T-helper 1 cell (primary cell): ENCODE results near the gene SCARF2.
A peak's percentile ranks its signal among the peaks of the same experiment; 100 is the strongest.
"Not testable (repeated sequence)": the region's sequence is repeated elsewhere in the genome, so short reads cannot be mapped to it uniquely, and the experiment has no call there.

Experiments used
- DNase-seq, 5 donors: peaks; one replicate each; pipeline ENCODE4 v3.0.0-alpha.2; 2012 to 2020
- total RNA-seq, 4 donors: gene quantifications; one replicate each; lab custom pipeline; 2026; lab: John Stamatoyannopoulos, UW

Gene SCARF2, protein sequence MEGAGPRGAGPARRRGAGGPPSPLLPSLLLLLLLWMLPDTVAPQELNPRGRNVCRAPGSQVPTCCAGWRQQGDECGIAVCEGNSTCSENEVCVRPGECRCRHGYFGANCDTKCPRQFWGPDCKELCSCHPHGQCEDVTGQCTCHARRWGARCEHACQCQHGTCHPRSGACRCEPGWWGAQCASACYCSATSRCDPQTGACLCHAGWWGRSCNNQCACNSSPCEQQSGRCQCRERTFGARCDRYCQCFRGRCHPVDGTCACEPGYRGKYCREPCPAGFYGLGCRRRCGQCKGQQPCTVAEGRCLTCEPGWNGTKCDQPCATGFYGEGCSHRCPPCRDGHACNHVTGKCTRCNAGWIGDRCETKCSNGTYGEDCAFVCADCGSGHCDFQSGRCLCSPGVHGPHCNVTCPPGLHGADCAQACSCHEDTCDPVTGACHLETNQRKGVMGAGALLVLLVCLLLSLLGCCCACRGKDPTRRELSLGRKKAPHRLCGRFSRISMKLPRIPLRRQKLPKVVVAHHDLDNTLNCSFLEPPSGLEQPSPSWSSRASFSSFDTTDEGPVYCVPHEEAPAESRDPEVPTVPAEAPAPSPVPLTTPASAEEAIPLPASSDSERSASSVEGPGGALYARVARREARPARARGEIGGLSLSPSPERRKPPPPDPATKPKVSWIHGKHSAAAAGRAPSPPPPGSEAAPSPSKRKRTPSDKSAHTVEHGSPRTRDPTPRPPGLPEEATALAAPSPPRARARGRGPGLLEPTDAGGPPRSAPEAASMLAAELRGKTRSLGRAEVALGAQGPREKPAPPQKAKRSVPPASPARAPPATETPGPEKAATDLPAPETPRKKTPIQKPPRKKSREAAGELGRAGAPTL
- total RNA-seq = 2.1 to 3.7 (median 2.8) reads per million in 4 donors

DNA sequence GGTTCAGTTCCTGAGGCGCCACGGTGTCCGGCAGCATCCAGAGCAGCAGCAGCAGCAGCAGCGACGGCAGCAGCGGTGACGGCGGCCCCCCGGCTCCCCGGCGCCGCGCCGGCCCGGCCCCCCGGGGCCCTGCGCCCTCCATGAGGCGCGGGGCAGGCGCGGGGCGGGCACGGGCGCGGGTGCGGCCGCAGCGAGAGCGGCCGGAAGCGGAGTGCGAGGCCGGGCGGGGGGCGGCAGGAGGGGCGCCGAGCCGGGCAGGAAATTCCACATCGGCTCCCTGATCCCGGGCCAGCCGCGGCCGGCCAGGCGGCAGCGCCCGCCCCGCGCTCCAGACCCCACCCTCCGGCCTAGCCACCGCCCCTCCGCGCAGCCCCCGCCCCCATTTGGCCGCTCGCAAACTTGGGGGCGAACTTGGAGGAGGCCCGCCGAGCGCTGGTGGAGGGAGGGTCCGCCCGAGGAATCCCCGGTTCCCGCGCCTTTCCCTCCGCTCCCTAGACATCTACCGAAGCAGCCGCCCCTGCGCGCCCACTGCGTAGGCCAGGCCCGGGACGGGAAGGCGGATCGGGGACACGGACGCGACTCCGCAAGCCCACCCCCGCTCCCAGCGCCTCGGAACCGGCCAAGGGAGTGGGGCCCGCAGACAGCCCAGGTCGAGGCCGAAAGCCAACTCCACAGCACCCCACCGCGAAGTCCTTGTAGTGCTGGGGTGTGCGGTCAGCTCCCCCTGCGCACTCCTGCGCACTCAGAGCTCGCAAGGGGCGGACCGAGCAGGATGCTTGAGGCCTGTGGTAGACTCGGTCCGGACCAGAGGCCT is at the start of gene SCARF2:
Gene SCARF2, minus strand, starts transcription at position 213 of the 814 bp plus-strand sequence. Its CDS starts 71 bp downstream, at position 142.
- no peak for DNase-seq

DNA sequence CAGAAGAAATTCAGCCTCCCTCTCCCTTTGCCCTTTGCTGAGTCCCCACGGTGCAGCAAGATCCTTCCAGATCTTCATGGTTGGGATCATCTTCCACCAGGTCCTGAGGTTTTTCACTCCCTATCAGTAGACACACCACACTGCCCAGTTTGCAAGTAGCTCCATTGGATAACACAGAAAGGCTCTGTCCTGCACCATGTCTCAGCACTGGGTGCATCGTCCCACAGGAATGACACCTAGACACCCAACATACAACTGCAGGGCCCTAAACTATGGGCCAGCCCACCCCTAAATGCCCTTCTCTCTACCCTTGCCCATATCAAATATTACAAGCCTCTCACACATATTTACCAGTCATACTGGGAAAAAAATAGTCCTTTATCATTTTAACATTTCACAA is 48.6 kb upstream of the SCARF2 start:
- DNase-seq = no peak

DNA sequence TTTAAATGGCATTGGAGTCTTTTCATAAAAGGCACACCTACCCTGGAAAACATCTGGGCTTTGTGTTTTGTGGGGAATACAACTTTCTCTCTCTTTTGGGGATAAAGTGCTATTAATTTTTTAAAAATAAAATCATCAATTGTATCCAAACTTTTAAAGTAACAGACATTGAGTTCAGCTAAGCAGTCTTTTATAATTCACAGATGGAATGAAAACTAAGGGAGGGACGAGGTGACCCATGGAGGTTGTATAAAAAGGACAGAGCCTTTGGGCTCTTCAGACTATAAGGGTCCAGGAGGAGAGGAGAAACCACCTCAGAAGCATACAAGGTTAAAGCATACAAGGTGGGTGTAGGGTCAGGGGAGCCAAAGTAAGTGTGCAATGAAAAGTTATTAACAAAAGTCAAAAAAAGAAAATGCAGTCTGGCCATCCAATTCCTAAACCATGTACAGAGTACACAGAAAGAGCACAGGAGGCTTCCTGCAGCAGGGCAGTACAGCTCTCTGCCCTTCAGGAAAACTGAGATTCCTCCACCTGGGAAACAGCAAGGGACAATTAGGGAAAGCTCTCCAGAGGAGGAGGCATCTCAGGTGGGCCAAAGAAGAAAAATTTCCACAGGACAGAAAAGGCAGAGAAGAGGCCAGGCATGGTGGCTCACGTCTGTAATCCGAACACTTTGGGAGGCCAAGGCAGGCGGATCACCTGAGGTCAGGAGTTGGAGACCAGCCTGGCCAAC is 47.5 kb upstream of the SCARF2 start:
- DNase-seq = no peak

DNA sequence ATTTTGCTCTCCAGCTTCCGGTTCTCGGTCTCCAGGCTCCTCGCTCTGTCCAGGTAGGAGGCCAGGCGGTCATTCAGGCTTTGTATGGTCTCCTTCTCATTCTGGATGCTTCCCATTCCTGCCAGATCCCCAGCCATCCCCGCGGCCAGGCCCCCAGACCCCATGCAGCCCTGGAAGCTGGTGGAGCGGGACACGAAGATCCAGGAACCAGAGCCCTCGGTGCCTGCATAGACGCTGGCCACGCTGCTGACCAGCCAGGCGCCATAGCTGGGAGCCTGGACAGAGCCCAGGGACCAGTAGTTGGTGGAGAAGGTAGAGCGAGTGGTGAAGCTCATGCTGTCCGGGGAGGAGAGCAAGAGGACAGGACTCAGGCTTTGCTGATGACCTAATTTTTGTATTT is 46.1 kb upstream of the SCARF2 start:
- DNase-seq = no peak

DNA sequence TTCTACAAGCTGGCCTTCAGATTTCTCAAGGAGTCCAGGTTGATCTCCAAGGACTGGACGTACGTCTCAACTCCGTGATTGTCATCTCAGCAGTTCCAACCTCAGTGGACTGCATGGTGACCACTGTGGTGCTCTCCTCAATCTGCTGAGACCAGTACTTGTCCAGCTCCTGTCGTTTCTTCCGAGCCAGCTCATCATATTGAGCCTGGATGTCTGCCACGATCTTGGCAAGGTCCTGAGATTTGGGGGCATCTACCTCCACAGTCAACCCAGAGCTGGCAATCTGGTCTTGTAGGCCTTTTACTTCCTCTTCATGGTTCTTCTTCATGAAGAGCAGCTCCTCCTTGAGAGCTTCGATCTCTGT is 45.5 kb upstream of the SCARF2 start:
- DNase-seq = not testable (repeated sequence)

DNA sequence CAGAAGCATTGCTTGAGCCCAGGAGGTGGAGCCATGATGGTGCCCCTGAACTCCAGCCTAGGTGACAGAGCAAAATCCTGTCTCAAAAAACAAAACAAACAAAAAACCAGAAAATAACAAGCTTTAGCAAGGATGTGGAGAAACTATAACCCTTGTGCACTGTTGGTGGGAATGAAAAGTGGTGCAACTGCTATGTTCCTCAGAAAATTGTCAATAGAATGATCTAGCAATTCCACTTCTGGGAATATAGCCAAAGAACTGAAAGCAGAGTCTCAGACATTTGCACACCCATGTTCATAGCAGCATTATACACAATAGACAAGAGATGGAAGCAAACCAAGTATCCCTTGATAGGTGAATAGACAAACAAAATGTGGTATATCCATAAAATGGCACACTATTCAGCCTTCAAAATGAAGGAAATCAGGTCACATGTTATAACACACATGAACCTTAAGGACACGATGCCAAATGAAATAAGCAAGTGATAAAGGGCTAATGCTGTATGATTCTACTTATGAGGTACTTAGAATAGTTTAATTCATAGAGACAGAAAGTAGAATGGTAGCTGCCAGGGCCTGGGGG is 42.1 kb upstream of the SCARF2 start:
- DNase-seq = no peak

DNA sequence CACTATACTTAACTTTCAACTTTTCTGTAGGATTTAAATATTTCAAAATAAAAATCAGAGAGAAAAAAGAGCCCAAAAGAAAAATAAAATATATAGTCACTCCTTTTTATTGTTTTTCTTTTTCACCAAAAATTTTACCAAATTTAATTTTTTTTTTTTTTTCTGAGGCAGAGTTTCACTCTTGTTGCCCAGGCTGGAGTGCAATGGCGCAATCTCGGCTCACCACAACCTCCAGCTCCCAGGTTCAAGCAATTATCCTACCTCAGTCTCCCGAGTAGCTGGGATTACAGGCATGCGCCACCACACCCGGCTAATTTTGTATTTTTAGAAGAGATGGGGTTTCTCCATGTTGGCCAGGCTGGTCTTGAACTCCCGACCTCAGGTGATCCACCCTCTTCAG is 40.4 kb upstream of the SCARF2 start:
- not testable (repeated sequence) for DNase-seq

DNA sequence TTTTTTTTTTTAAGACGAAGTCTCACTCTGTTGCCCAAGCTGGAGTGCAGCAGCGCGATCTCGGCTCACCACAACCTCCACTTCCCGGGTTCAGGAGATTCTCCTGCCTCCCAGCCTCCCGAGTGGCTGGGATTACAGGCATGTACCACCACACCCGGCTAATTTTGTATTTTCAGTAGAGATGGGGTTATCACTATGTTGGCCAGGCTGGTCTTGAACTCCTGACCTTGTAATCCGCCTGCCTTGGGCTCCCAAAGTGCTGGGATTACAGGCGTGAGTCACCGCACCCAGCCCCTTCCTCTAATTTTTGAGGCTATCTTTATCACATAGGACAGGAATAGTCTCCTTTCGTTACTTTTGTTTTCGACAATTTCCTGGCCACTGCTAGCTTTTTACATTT is 37.9 kb upstream of the SCARF2 start:
- not testable (repeated sequence) for DNase-seq

DNA sequence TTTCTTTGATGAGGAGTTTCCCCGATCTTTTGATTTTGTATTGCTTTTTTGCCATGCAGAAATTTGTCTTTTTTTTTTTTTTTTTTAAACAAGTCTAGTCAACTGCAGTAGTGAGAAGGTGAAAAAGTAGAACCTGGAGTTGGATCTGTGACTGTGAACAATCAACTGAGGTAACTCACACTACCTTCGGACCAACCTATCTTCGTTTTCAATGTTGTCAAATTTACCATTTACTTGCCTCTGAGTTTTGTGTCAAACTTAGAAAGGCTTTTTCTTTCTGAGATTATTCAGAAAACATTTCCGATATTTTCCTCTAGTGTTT is 37.5 kb upstream of the SCARF2 start:
- DNase-seq = no peak

DNA sequence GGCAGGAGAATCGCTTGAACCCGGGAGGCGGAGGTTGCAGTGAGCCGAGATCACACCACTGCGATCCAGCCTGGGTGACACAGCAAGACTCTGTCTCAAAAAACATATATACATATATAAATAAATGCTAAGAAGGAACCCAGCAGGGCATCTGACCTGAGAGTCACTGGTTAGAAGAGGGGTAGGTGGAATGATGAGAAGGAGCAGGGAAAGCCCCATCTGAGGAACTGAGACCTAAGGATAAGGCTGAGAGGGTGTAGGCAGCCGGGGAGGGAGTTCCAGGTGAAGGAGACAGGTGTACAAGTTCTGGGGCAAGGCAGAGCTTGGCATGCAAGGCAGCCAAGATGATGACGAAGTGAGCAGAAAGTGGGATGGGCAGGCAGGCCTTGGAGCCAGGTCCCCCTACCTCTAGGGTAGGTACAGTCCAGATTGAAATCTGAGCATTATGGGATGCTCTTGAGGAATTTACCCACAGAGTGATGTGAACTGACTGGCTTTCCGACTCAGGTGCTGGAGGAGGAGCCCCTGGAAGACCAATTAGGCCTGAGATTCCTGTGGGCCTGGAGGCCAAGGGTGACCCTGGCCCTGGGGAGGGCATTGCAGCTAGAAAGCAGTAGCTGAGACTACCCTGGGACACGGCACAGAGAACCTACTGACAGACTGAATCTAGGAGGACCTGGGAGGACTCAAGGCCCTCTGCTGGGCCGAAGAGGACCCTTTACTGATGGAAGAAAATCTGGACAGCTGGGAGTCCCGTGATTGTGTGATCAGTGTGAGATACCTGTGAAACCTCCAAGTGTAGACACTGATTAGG is 35.2 kb upstream of the SCARF2 start:
- DNase-seq = no peak

DNA sequence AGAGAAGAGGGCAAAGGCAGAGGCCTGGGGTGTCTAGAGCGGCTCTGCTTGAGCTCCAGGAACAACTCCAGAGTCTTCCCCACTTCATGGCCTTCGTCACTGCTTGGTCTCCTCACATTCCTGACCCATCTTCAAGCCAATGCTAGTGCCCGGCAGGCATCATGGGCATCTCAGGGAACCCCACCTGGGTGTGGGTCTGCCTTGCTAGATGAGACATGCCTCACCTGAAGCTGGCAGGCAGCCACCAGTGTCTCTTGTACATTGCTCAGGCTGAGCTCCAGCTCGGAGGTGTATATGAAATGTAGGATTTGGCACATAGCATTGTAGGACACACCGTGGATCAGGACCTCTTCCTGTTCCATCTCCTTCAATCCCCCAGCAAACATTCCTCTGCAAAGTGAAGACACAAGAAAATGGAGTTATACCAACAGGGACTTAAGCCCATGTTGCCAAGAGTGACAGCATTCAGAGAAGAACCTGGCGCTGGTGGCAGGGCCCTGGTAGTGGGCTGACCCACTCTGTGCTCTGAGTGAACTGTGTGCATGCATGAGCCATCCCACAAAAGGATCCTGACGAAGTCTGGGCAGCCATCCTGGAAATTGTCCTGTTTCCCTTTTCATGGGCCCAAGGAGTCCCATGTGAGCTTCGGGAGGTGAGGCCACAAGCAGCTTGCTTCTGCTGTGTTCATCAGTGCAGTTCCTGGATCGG is 33.7 kb upstream of the SCARF2 start:
- no peak for DNase-seq

DNA sequence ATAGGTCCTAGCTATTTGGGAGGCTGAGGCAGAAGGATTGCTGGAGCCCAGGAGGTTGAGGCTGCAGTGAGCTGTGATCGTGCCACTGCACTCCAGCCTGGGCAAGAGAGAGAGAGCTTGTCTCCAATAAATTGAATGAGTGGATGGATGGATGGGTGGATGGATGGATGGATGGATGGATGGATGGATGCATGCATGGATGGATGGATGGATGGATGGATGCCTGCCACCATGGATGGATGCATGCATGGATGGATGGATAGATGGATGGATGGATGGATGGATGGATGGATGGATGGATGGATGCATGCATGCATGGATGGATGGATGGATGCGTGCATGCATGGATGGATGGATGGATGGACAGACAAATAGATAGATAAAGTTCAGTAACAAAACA is 32.9 kb upstream of the SCARF2 start:
- DNase-seq = not testable (repeated sequence)

DNA sequence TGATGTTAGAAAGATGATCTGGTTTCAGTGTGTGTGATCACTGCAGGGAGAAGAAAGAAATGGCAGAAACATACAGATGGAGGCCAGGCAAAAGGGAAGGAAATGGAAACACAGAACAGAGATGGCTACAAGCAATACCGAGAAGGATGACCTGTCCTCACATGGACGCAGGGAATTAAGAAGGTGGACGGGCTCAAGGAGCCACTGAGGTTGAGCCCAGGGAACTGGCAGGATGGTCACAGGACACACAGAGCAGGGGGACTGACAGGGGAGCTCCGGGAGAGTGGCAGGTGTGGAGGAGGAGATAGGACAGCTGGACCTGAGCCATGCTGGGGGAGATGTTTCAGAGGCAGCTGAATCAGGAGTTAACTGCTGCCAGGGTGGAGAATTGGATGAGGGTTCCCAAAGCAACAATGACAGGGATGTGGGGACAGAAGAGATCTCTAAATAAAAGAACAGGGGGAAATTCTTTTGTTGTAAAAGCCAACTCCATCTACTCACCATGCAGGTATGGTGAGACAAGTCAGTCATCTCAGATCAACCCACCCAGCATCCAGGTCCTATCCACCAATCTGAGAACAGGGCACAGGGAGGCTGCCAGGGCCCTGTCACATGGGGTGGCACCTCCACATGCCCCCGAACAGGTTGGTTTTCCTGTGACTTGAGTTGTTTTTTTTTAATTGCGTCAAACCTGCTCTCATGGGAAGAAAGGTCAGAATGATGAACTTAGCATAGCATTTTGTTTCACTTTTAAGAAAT is 31.7 kb upstream of the SCARF2 start:
- no peak for DNase-seq

DNA sequence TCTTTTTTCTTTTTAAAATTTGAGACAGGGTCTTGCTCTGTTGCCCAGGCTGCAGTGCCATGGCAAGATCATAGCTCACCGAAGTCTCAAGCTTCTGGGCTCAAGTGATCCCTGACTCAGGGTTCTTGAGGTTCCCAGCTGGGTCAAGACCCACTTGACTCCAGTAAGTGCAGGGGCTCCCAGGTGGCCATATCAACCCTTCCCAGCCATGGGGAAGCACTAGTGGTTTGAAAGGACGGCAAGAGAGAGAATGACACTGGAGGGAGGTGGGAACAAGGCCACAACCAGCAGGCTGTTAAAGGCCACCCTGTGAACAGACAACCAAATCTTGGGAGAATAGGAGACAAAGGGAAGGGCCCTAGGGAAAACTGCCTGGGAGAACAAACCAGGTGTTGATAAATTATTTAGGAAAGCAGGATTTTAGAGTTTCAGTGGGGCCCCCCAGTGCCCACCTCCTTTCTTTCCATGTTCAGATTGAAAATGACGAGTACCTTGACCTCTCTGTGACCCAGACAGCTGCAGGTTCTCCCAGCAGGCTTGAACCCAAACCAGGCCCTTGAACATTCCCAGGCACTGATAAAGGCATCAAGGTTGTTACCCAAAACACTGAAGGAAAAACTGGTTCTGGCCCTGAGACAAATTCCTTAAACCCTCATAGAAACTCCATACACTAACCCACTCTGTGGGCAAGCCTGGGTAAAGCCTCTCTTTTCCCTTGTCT is 29.2 kb upstream of the SCARF2 start:
- no peak for DNase-seq

DNA sequence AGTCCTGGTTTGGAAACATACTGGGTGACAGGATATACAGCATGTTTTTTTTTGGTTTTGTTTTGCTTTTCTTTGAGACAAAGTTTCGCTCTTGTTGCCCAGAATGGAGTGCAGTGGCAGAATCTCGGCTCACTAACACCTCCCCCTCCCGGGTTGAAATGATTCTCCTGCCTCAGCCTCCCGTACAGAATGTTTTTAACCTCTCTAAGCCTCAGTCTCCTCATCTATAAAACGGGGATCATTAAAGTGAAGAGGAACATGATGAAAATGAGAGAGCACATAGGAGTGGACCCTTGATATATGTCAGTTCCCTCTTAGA is 28.1 kb upstream of the SCARF2 start:
- DNase-seq = peak in 1 of 5 donors; percentile 15

DNA sequence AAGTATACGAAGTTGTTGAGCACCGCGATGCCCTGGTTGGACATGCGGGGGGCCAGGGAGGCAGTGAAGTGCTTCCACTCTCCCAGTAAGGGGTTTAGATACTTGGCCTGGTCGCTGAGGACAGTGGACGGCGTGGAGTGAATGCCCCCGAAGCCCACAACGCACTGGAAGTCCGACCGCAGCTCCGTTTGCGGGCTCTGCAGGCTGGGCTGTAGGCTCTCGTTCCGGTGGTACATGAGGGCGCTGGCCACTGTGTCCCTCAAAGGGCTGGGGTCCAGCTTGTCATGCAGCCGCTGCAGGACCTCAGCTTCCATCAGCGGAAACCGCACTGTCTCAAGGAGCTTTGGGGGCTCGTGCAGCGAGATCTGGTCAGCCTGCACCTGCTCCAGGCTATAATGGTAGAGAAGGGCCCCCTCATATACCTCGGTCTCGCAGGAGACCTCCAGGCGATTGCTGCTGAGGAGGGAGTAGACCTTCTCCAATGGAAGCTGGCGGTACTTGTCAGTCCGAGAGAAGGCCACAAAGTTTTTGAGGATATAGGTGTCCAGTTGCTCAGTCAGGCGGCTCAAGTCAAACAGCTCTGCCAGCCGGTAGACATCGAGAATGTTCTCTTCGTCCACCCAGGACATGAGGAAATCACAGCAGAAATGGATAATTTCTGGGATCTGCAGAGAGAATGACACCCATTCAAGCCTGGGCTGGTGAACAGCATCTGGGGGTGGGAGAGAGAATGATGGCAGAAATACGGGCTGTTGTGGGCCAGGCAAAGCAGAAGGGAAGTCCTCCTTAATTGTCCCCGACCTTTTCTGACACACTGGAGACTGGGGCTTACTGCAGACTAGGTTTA is 27.5 kb upstream of the SCARF2 start:
- DNase-seq = no peak

DNA sequence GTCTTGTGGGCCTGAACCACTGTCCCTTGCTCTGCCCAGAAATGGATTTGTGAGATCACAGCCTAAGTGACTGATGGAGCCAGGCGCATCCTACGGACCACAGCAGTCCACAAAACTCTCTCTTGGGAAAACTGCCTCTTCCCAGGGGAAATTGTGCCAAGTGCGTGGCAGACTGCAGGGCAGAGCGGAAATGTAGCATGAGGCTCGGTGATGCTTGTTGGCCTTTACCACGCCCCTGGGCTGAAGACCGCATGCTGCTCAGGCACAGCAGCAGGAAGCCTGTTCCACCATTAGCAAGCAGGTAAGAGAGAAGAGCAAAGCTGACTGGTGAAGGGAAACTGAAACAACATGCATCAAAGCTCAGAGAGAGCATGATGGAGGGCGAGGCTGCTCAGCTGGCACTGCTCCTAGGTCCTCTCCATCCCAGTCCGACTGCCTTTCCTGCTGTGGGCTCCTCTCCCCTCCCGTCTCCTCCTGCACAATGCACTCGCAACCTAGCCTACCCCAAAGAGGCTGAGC is 26.5 kb upstream of the SCARF2 start:
- peak; percentile 26 to 90 (median 46) for DNase-seq
